GM12875 (cell line): ENCODE data around the gene TMPRSS13.

Source experiments
- H3K4me3 ChIP-seq: one replicate; pipeline ENCODE4 v1.5.1; 2011; ENCODE audit warnings: low read depth, low read length, control low read depth
- CTCF ChIP-seq: IDR thresholded peaks from 2 replicates; pipeline ENCODE4 v1.5.1; 2011; ENCODE audit warnings: low read depth, mild to moderate bottlenecking, control low read depth, inconsistent platforms, low read length, moderate library complexity, borderline replicate concordance; ENCODE audit not compliant: insufficient read depth

TMPRSS13 gene

GRCh38 chr11:117923275-117923674 lies 5.9 kb downstream of the TMPRSS13 start:
- no peak for TF ChIP-seq CTCF
- no peak overlapping the region for H3K4me3 ChIP-seq

GRCh38 chr11:117921893-117922292 lies 7.3 kb downstream of the TMPRSS13 start:
- no peak overlapping the region for H3K4me3 ChIP-seq
- TF ChIP-seq CTCF = no peak

GRCh38 chr11:117921456-117921855 lies 7.7 kb downstream of the TMPRSS13 start:
- H3K4me3 ChIP-seq = no peak overlapping the region
- TF ChIP-seq CTCF = no peak

GRCh38 chr11:117919781-117920221 lies 9.4 kb downstream of the TMPRSS13 start:
- TF ChIP-seq CTCF = no peak
- H3K4me3 ChIP-seq = no peak overlapping the region

GRCh38 chr11:117919341-117919740 lies 9.9 kb downstream of the TMPRSS13 start:
- no peak overlapping the region for H3K4me3 ChIP-seq
- no peak for TF ChIP-seq CTCF

- TF ChIP-seq CTCF = no peak
Measured at GRCh38 chr11:117918366-117919255, 10.6 kb downstream of the TMPRSS13 start.

GRCh38 chr11:117917591-117918151 lies 11.5 kb downstream of the TMPRSS13 start:
- no peak overlapping the region for H3K4me3 ChIP-seq
- no peak for TF ChIP-seq CTCF

More at GRCh38 chr11:117918366-117919255, 10.6 kb downstream of the TMPRSS13 start:
- H3K4me3 ChIP-seq = no peak overlapping the region
